ENCODE measurements around the gene ATP5F1E. TPM values are rescaled to one million over a fixed set of nuclear protein-coding genes. Genes with fewer than 3 reads are reported as not detected.

ATP5F1E gene
- total RNA-seq, 1 donor from 2014 or later: 94.4 TPM

- peaks cover 38% of the 10 kb centered on the region for H3K36me3 ChIP-seq (ENCODE audit: insufficient read depth, low read length)
- DNase-seq (ENCODE audit: low read depth): no peak
- peak overlapping the region; percentile 92 for H3K4me2 ChIP-seq (ENCODE audit: low read length)
- peak overlapping the region; percentile 81 for H3K27ac Mint-ChIP-seq (ENCODE audit: unreplicated experiment)
- peaks cover 87% of the 10 kb centered on the region for H3K79me2 ChIP-seq (ENCODE audit: insufficient read depth, low read length)
- peaks cover 64% of the 10 kb centered on the region for H4K20me1 ChIP-seq (ENCODE audit: insufficient read depth, low read length)
- FAIRE-seq: no peak
- no peak overlapping the region for H2AFZ ChIP-seq (ENCODE audit: low read depth, low read length)
- H3K27me3 Mint-ChIP-seq (ENCODE audit: low read depth, unreplicated experiment): no peaks in the 10 kb centered on the region
- H3K9me3 ChIP-seq (ENCODE audit: insufficient read depth, low read depth, low read length): no peaks in the 10 kb centered on the region
- no peaks in the 10 kb centered on the region for H3K9me3 Mint-ChIP-seq (ENCODE audit: unreplicated experiment)
- H3K27ac ChIP-seq (ENCODE audit: low read depth, low read length): peak overlapping the region; percentile 39
- H3K9ac ChIP-seq (ENCODE audit: low read length): peak overlapping the region; percentile 49
- peaks cover 37% of the 10 kb centered on the region for H3K4me1 ChIP-seq (ENCODE audit: insufficient read depth, low read length)
- H3K4me1 Mint-ChIP-seq (ENCODE audit: low read depth, unreplicated experiment): peaks cover 38% of the 10 kb centered on the region
- peak overlapping the region; percentile 36 for H3K4me3 ChIP-seq (ENCODE audit: insufficient read depth, low read depth, low read length)
- no peak overlapping the region for H3K4me3 Mint-ChIP-seq (ENCODE audit: unreplicated experiment)
- H3K36me3 Mint-ChIP-seq (ENCODE audit: low read depth, unreplicated experiment): peaks cover 13% of the 10 kb centered on the region
- TF ChIP-seq CTCF (IDR thresholded peaks at IDR 0.05; ENCODE audit: insufficient read depth, low read depth, low read length): no peak
- no peak for TF ChIP-seq EZH2 (IDR thresholded peaks at IDR 0.05; ENCODE audit: insufficient read depth, low read length)
- no peaks in the 10 kb centered on the region for H3K27me3 ChIP-seq (ENCODE audit: insufficient read depth, low read length)
These were observed 5.0 kb downstream of the ATP5F1E start for GRCh38 chr20:59026904-59027740.

- no peaks in the 10 kb centered on the region for H3K27me3 Mint-ChIP-seq (ENCODE audit: low read depth, unreplicated experiment)
- TF ChIP-seq EZH2 (IDR thresholded peaks at IDR 0.05; ENCODE audit: insufficient read depth, low read length) (no peak), CTCF (IDR thresholded peaks at IDR 0.05; ENCODE audit: insufficient read depth, low read depth, low read length) (no peak)
- FAIRE-seq (no peak), DNase-seq (ENCODE audit: low read depth) (no peak)
- peaks cover 71% of the 10 kb centered on the region for H3K79me2 ChIP-seq (ENCODE audit: insufficient read depth, low read length)
- no peaks in the 10 kb centered on the region for H3K9me3 Mint-ChIP-seq (ENCODE audit: unreplicated experiment)
- peaks cover 41% of the 10 kb centered on the region for H3K4me1 Mint-ChIP-seq (ENCODE audit: low read depth, unreplicated experiment)
- peaks cover 38% of the 10 kb centered on the region for H3K4me1 ChIP-seq (ENCODE audit: insufficient read depth, low read length)
- no peak overlapping the region for H3K4me3 ChIP-seq (ENCODE audit: insufficient read depth, low read depth, low read length)
- no peak overlapping the region for H3K4me3 Mint-ChIP-seq (ENCODE audit: unreplicated experiment)
- no peaks in the 10 kb centered on the region for H3K27me3 ChIP-seq (ENCODE audit: insufficient read depth, low read length)
- no peak overlapping the region for H3K4me2 ChIP-seq (ENCODE audit: low read length)
- H3K27ac ChIP-seq (ENCODE audit: low read depth, low read length): no peak overlapping the region
- peaks cover 36% of the 10 kb centered on the region for H3K36me3 ChIP-seq (ENCODE audit: insufficient read depth, low read length)
- peaks cover 61% of the 10 kb centered on the region for H4K20me1 ChIP-seq (ENCODE audit: insufficient read depth, low read length)
- H3K9me3 ChIP-seq (ENCODE audit: insufficient read depth, low read depth, low read length): no peaks in the 10 kb centered on the region
- H3K9ac ChIP-seq (ENCODE audit: low read length): no peak overlapping the region
- H3K27ac Mint-ChIP-seq (ENCODE audit: unreplicated experiment): no peak overlapping the region
- peaks cover 13% of the 10 kb centered on the region for H3K36me3 Mint-ChIP-seq (ENCODE audit: low read depth, unreplicated experiment)
- H2AFZ ChIP-seq (ENCODE audit: low read depth, low read length): no peak overlapping the region
These were observed 6.6 kb downstream of the ATP5F1E start for GRCh38 chr20:59025511-59025910.

GRCh38 chr20:59025086-59025485 lies 7.0 kb downstream of the ATP5F1E start:
- no peak overlapping the region for H3K4me2 ChIP-seq (ENCODE audit: low read length)
- no peaks in the 10 kb centered on the region for H3K9me3 ChIP-seq (ENCODE audit: insufficient read depth, low read depth, low read length)
- no peaks in the 10 kb centered on the region for H3K9me3 Mint-ChIP-seq (ENCODE audit: unreplicated experiment)
- no peaks in the 10 kb centered on the region for H3K27me3 Mint-ChIP-seq (ENCODE audit: low read depth, unreplicated experiment)
- no peak overlapping the region for H3K9ac ChIP-seq (ENCODE audit: low read length)
- no peak overlapping the region for H3K27ac Mint-ChIP-seq (ENCODE audit: unreplicated experiment)
- no peak for FAIRE-seq
- TF ChIP-seq CTCF (IDR thresholded peaks at IDR 0.05; ENCODE audit: insufficient read depth, low read depth, low read length) (no peak), EZH2 (IDR thresholded peaks at IDR 0.05; ENCODE audit: insufficient read depth, low read length) (no peak)
- H3K27me3 ChIP-seq (ENCODE audit: insufficient read depth, low read length): no peaks in the 10 kb centered on the region
- H3K36me3 Mint-ChIP-seq (ENCODE audit: low read depth, unreplicated experiment): peaks cover 13% of the 10 kb centered on the region
- no peak overlapping the region for H3K4me3 Mint-ChIP-seq (ENCODE audit: unreplicated experiment)
- no peak for DNase-seq (ENCODE audit: low read depth)
- peaks cover 32% of the 10 kb centered on the region for H3K36me3 ChIP-seq (ENCODE audit: insufficient read depth, low read length)
- H2AFZ ChIP-seq (ENCODE audit: low read depth, low read length): no peak overlapping the region
- peaks cover 39% of the 10 kb centered on the region for H3K4me1 Mint-ChIP-seq (ENCODE audit: low read depth, unreplicated experiment)
- H4K20me1 ChIP-seq (ENCODE audit: insufficient read depth, low read length): peaks cover 60% of the 10 kb centered on the region
- H3K4me3 ChIP-seq (ENCODE audit: insufficient read depth, low read depth, low read length): no peak overlapping the region
- peaks cover 67% of the 10 kb centered on the region for H3K79me2 ChIP-seq (ENCODE audit: insufficient read depth, low read length)
- H3K4me1 ChIP-seq (ENCODE audit: insufficient read depth, low read length): peaks cover 35% of the 10 kb centered on the region
- no peak overlapping the region for H3K27ac ChIP-seq (ENCODE audit: low read depth, low read length)

All from astrocyte (in vitro differentiated cells and primary cell).